CD4-positive, alpha-beta memory T cell (primary cell): ENCODE data around the gene CSTPP1. TPM values are rescaled to one million over a fixed set of nuclear protein-coding genes. Genes with fewer than 3 reads are reported as not detected.

Experiments
- CTCF ChIA-PET: fragments of 350-600 bp; sonication (Branson Sonifier 250); formaldehyde crosslinking; loops from one replicate; lab custom pipeline; 2021; ENCODE audit warnings: inconsistent platforms; ENCODE audit not compliant: partially characterized antibody; lab: Charles Lee
- POLR2A ChIA-PET: fragments of 350-600 bp; sonication (Branson Sonifier 250); formaldehyde crosslinking; loops from one replicate; lab custom pipeline; 2021; ENCODE audit not compliant: partially characterized antibody; lab: Charles Lee
- DNase-seq, 5 donors: peaks; one replicate each; pipeline versions ENCODE4 v3.0.0 to v3.0.0-alpha.2; 2020 to 2022; ENCODE audit warnings: mixed read lengths in 1 of 5
- H3K27ac ChIP-seq: one replicate; pipeline ENCODE4 v1.7.0; 2013; ENCODE audit warnings: low read depth, low read length
- H3K27me3 ChIP-seq: 2 replicates; pipeline ENCODE4 v1.7.0; 2013; ENCODE audit warnings: mild to moderate bottlenecking, low read length, moderate library complexity; ENCODE audit not compliant: insufficient read depth
- H3K36me3 ChIP-seq: 2 replicates; pipeline ENCODE4 v1.7.0; 2013; ENCODE audit warnings: mild to moderate bottlenecking, low read length, moderate library complexity; ENCODE audit not compliant: insufficient read depth
- H3K4me1 ChIP-seq: 2 replicates; pipeline ENCODE4 v1.7.0; 2013; ENCODE audit warnings: mild to moderate bottlenecking, low read length, moderate library complexity; ENCODE audit not compliant: insufficient read depth
- H3K4me3 ChIP-seq, 2 donors: one replicate each; pipeline ENCODE4 v1.7.0; 2013; ENCODE audit warnings: low read length in 2 of 2, mild to moderate bottlenecking in 1 of 2
- H3K9me3 ChIP-seq, 2 donors: one replicate each; pipeline ENCODE4 v1.7.0; 2013; ENCODE audit warnings: low read length in 2 of 2, control low read depth in 1 of 2; ENCODE audit not compliant: control insufficient read depth in 1 of 2
- H3K27ac Mint-ChIP-seq, 7 donors: one replicate each; pipeline ENCODE4 v1.8.0; 2020 to 2021; ENCODE audit warnings: mixed read lengths in 7 of 7, mild to moderate bottlenecking in 6 of 7, inconsistent platforms in 3 of 7, moderate library complexity in 3 of 7
- H3K27me3 Mint-ChIP-seq, 2 donors: one replicate each; pipeline ENCODE4 v1.8.0; 2020 to 2021; ENCODE audit warnings: mixed read lengths in 2 of 2
- H3K36me3 Mint-ChIP-seq, 2 donors: one replicate each; pipeline ENCODE4 v1.8.0; 2020 to 2021; ENCODE audit warnings: mixed read lengths in 2 of 2, inconsistent platforms in 1 of 2, mild to moderate bottlenecking in 1 of 2
- H3K4me1 Mint-ChIP-seq, 4 donors: one replicate each; pipeline ENCODE4 v1.8.0; 2020 to 2021; ENCODE audit warnings: mixed read lengths in 4 of 4, mild to moderate bottlenecking in 1 of 4
- H3K4me3 Mint-ChIP-seq, 8 donors: one replicate each; pipeline ENCODE4 v1.8.0; 2020 to 2021; ENCODE audit warnings: mixed read lengths in 8 of 8, mild to moderate bottlenecking in 7 of 8, moderate library complexity in 6 of 8, inconsistent platforms in 3 of 8
- H3K9me3 Mint-ChIP-seq, 8 donors: one replicate each; pipeline ENCODE4 v1.8.0; 2020 to 2021; ENCODE audit warnings: mixed read lengths in 8 of 8, mild to moderate bottlenecking in 5 of 8, inconsistent platforms in 3 of 8, moderate library complexity in 1 of 8
- intact Hi-C: fragments of 100-400 bp; cut with micrococcal nuclease; formaldehyde crosslinking; loops from one replicate; pipeline ENCODE4 v1.15.1; 2023
- polyA plus RNA-seq, 2 donors: library from polyadenylated mRNA; unstranded; fragments of 300-500 nt; fragmentation: Illumina TruSeq; gene quantifications; one replicate each; pipeline ENCODE4 v1.2.3, GENCODE V29; 2021
- total RNA-seq, 2 experiments: library from RNA; stranded (reverse); gene quantifications; one replicate each; pipeline ENCODE4 v1.2.3, GENCODE V29; 2021

Gene CSTPP1
- total and polyA plus RNA-seq, 4 experiments from 2014 or later: 12.4 to 24.3 (median 17.8) TPM

GRCh38 chr11:47161134-47161854 is 224.7 kb downstream of the CSTPP1 start:
- intact Hi-C loops: loop anchor here (1.0 kb wide), 1 partner anchor 272 kb away; no protein-coding TSS in a partner anchor
- CTCF ChIA-PET: interaction anchor here (0.9 to 3.4 kb wide), 8 partner anchors 8 to 274 kb away, joined by 4 to 31 read pairs (median 6); partner anchors contain the start of gene ARFGAP2

DNA sequence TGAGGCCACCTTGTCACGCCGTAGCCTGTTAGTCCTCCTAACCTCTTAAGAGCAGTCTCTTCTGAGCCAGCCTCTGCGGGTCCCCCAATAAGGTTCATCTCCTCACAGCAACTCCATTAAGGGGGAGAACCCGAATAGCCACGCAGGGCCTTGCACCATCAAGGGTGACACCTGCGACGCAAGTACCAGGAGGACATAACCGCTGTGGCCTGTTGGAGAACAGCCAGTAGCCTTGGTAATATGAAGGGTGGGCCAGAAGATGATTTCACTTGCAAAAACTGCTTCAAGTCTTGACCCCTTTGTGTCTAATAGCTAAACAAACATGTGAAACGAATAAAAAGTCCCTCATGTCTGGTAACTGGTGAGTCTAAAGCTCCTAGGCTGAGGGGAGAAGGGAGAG is 225.3 kb downstream of the CSTPP1 start:
- Mint-ChIP-seq H3K27me3 (no peaks in the 10 kb centered on the region), H3K27ac (no peak overlapping the region), H3K4me3 (no peak overlapping the region), H3K36me3 (peaks cover 15 to 34% of the 10 kb centered on the region in 2 donors), H3K9me3 (peaks cover 0 to 2% (median 0%) of the 10 kb centered on the region in 8 donors), H3K4me1 (peaks cover 0 to 1% (median 0%) of the 10 kb centered on the region in 4 donors)
- POLR2A ChIA-PET: no interaction called here
- no peaks in the 10 kb centered on the region for H3K4me1 ChIP-seq
- H3K27ac ChIP-seq: no peak overlapping the region
- no peak overlapping the region for H3K4me3 ChIP-seq
- H3K27me3 ChIP-seq: no peaks in the 10 kb centered on the region
- CTCF ChIA-PET: interaction anchor here (0.8 to 3.4 kb wide), 7 partner anchors 8 to 293 kb away, joined by 3 to 31 read pairs (median 5); partner anchors contain the start of gene ARFGAP2
- intact Hi-C loops: loop anchor here (1.0 kb wide), 1 partner anchor 273 kb away; no protein-coding TSS in a partner anchor
- peaks cover 30% of the 10 kb centered on the region for H3K36me3 ChIP-seq
- no peak for DNase-seq
- H3K9me3 ChIP-seq: no peaks in the 10 kb centered on the region

More at GRCh38 chr11:47161134-47161854, 224.7 kb downstream of the CSTPP1 start:
- H3K27me3 Mint-ChIP-seq: no peaks in the 10 kb centered on the region
- Histone ChIP-seq H3K36me3 (peaks cover 24% of the 10 kb centered on the region), H3K27me3 (no peaks in the 10 kb centered on the region), H3K9me3 (no peaks in the 10 kb centered on the region), H3K4me3 (no peak overlapping the region), H3K4me1 (no peaks in the 10 kb centered on the region), H3K27ac (no peak overlapping the region)
- POLR2A ChIA-PET: no interaction called here
- H3K4me3 Mint-ChIP-seq: no peak overlapping the region
- no peaks in the 10 kb centered on the region for H3K9me3 Mint-ChIP-seq
- DNase-seq: peak; percentile 49 to 59 (median 55)
- peaks cover 11 to 28% of the 10 kb centered on the region in 2 donors for H3K36me3 Mint-ChIP-seq
- H3K4me1 Mint-ChIP-seq: peaks cover 0 to 1% (median 0%) of the 10 kb centered on the region in 4 donors
- H3K27ac Mint-ChIP-seq: peak overlapping the region in 1 of 7 donors; percentile 75

GRCh38 chr11:47162426-47162825 is 225.9 kb downstream of the CSTPP1 start:
- peaks cover 0 to 1% (median 0%) of the 10 kb centered on the region in 4 donors for H3K4me1 Mint-ChIP-seq
- no peaks in the 10 kb centered on the region for H3K27me3 ChIP-seq
- no peak for DNase-seq
- no peak overlapping the region for H3K4me3 ChIP-seq
- H3K9me3 ChIP-seq: no peaks in the 10 kb centered on the region
- H3K27me3 Mint-ChIP-seq: no peaks in the 10 kb centered on the region
- H3K4me1 ChIP-seq: no peaks in the 10 kb centered on the region
- POLR2A ChIA-PET: no interaction called here
- peak overlapping the region in 1 of 7 donors; percentile 24 for H3K27ac Mint-ChIP-seq
- H3K9me3 Mint-ChIP-seq: peaks cover 0 to 2% (median 0%) of the 10 kb centered on the region in 8 donors
- no peak overlapping the region for H3K27ac ChIP-seq
- H3K36me3 ChIP-seq: peaks cover 35% of the 10 kb centered on the region
- intact Hi-C loops: no loop called here
- no peak overlapping the region for H3K4me3 Mint-ChIP-seq
- H3K36me3 Mint-ChIP-seq: peaks cover 15 to 39% of the 10 kb centered on the region in 2 donors
- CTCF ChIA-PET: interaction anchor here (0.8 to 3.4 kb wide), 11 partner anchors 9 to 292 kb away, joined by 3 to 31 read pairs (median 5); partner anchors contain the start of genes ARFGAP2 and DDB2

DNA sequence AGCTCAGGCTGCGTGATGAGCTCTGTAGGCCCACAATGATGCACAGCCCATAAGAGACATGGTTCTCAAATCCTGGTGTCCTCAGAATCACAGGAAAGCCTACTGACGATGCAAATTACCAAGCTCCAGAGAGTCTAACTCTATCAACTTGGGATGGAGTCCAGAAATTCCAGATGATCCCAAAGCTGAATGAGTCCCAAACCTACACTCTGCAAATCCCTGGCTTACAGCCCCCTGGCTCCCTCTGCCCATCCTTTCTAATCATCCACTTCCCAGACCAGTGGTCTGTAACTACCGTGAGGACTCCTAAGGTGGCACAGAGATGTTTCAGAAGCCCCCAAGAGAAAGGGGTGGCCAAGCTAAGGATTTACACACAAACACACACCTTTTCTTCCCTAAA is 226.6 kb downstream of the CSTPP1 start:
- intact Hi-C loops: no loop called here
- Histone ChIP-seq H3K27me3 (no peaks in the 10 kb centered on the region), H3K27ac (no peak overlapping the region), H3K9me3 (no peaks in the 10 kb centered on the region), H3K4me3 (no peak overlapping the region), H3K4me1 (no peaks in the 10 kb centered on the region), H3K36me3 (peaks cover 43% of the 10 kb centered on the region)
- H3K9me3 Mint-ChIP-seq: peaks cover 0 to 2% (median 0%) of the 10 kb centered on the region in 8 donors
- H3K27me3 Mint-ChIP-seq: no peaks in the 10 kb centered on the region
- no peak for DNase-seq
- no peak overlapping the region for H3K27ac Mint-ChIP-seq
- H3K36me3 Mint-ChIP-seq: peaks cover 15 to 44% of the 10 kb centered on the region in 2 donors
- POLR2A ChIA-PET: interaction anchor here (0.8 kb wide), 1 partner anchor 51 kb away, joined by 3 read pairs; the partner anchor contains the start of gene DDB2
- peaks cover 0 to 1% (median 0%) of the 10 kb centered on the region in 4 donors for H3K4me1 Mint-ChIP-seq
- CTCF ChIA-PET: interaction anchor here (0.6 to 3.4 kb wide), 12 partner anchors 9 to 276 kb away, joined by 3 to 31 read pairs (median 4); partner anchors contain the start of genes ARFGAP2 and DDB2
- H3K4me3 Mint-ChIP-seq: no peak overlapping the region

DNA sequence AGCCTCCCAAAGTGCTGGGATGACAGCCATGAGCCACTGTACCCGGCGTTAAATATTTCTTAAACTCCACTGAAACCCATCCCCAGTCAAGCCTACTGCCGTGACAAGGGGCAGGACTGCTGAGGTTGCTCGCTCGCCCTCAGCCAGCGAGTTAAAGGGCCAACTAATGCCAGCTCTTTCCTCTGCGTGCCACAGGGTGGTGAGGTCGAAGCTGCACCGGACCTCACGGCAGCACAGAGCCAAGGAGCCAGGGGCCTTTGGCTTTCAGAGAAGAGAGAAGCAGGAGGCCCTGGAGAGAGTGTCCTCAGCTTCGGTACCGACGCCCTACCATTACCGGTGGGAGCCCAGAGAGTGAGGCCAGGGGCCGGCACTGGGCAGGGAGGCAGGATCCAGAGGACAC is 227.3 kb downstream of the CSTPP1 start:
- Mint-ChIP-seq H3K4me1 (peaks cover 0 to 1% (median 0%) of the 10 kb centered on the region in 4 donors), H3K36me3 (peaks cover 15 to 47% of the 10 kb centered on the region in 2 donors), H3K9me3 (peaks cover 0 to 2% (median 0%) of the 10 kb centered on the region in 8 donors), H3K27me3 (no peaks in the 10 kb centered on the region), H3K4me3 (peak overlapping the region in 1 of 8 donors; percentile 45), H3K27ac (no peak overlapping the region)
- POLR2A ChIA-PET: interaction anchor here (0.7 to 1.2 kb wide), 3 partner anchors 8 to 127 kb away, joined by 3 read pairs; no protein-coding TSS in a partner anchor
- no peak overlapping the region for H3K27ac ChIP-seq
- no peaks in the 10 kb centered on the region for H3K4me1 ChIP-seq
- peaks cover 49% of the 10 kb centered on the region for H3K36me3 ChIP-seq
- no peak overlapping the region for H3K4me3 ChIP-seq
- H3K9me3 ChIP-seq: no peaks in the 10 kb centered on the region
- no peaks in the 10 kb centered on the region for H3K27me3 ChIP-seq
- intact Hi-C loops: no loop called here
- no peak for DNase-seq
- CTCF ChIA-PET: interaction anchor here (1.1 to 3.4 kb wide), 6 partner anchors 8 to 107 kb away, joined by 4 to 31 read pairs (median 9); partner anchors contain the start of gene ARFGAP2

DNA sequence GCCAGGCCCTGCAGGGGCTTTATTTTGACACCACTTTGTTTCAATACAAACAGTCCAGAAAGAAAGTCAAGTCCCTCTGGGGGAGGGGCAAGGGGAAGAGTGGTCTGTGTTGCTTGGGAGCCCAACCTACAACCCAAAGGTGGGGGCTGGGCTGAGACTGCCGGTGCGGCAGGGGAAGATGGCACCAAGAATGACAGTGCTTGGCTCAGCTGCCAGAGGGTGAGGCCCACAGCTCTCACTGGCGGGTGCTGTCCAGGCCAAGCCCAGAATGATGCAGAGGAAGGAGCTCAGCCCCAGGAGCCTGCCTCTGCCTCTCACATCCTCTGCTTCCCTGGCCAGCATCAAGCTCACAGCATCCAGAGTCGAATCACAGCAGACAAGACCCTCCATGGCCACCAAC is 227.8 kb downstream of the CSTPP1 start:
- POLR2A ChIA-PET: interaction anchor here (0.7 to 1.2 kb wide), 3 partner anchors 9 to 128 kb away, joined by 3 read pairs; no protein-coding TSS in a partner anchor
- no peak overlapping the region for H3K27ac ChIP-seq
- intact Hi-C loops: no loop called here
- H3K27ac Mint-ChIP-seq: no peak overlapping the region
- H3K36me3 ChIP-seq: peaks cover 52% of the 10 kb centered on the region
- H3K4me1 Mint-ChIP-seq: peaks cover 0 to 1% (median 0%) of the 10 kb centered on the region in 4 donors
- H3K4me3 ChIP-seq: no peak overlapping the region
- H3K4me3 Mint-ChIP-seq: peak overlapping the region in 1 of 8 donors; percentile 45
- peaks cover 15 to 49% of the 10 kb centered on the region in 2 donors for H3K36me3 Mint-ChIP-seq
- H3K9me3 ChIP-seq: no peaks in the 10 kb centered on the region
- CTCF ChIA-PET: interaction anchor here (2.9 to 3.4 kb wide), 2 partner anchors 11 to 13 kb away, joined by 11 to 31 read pairs; partner anchors contain the start of gene ARFGAP2
- H3K27me3 Mint-ChIP-seq: no peaks in the 10 kb centered on the region
- peaks cover 0 to 2% (median 0%) of the 10 kb centered on the region in 8 donors for H3K9me3 Mint-ChIP-seq
- no peaks in the 10 kb centered on the region for H3K4me1 ChIP-seq
- no peak for DNase-seq
- H3K27me3 ChIP-seq: no peaks in the 10 kb centered on the region
